Measurements from ENCODE around the gene TEC.
"Not testable (repeated sequence)": the region's sequence is repeated elsewhere in the genome, so short reads cannot be mapped to it uniquely, and the experiment has no call there.

TEC gene

DNA sequence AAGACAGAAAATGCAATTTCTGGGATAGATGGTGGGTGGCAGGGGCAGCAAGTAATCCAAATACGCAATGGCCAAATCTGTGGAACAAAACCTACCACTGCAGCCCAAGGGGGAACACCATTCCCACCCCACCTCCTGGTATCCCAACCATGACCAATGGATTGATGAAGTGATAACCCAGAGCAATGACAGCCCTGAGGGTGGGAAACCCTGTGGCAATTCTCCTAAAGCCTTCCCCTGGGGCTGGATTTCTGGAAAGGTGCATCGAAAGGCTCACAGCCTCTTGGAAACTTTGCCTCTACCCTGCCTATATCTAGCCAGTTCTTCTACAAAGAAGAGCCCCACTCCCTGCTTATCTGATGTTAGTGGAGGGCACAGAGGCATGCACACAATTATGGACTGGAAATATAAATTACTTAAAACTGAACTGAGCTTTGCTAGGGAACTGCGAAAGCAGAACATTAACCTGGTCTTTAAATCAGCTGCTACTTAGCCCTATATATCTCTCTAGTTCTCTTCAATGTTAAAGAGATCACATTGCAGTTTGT is 75.6 kb downstream of the TEC start:
- no peak for DNase-seq

DNA sequence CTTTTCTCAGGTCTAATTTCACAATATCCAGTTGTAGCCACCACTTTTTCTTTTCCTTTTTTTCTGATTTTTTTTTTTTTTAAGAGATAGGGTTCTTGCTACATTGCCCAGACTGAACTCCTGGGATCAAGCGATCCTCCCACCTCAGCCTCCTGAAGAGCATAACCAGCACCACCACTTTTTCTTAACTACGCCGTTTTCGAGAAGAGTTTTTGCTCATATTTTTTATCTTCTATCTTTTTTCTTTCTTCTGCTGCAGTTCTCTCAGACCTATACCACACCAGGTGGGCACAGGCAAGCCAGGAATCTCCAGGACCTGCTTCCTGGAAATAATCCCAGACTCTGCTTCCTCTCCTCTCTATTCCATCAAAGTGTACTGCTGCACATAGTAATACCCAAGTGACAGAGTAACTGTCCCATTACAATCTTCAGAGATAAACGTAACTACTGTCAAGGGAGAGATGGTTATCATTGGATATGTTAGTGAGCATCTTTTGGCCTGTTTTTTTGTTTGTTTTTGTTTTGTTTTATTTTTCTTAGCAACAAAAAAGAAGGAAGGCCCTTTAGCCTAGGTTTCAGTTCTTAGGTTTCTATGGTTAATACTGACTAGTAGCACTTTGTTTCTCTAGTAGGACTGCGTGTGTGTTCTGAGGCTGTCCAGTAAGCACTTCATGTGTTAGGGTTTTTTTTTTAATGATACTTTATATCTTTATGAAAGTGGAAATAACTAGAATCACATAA is 76.4 kb downstream of the TEC start:
- no peak for DNase-seq

DNA sequence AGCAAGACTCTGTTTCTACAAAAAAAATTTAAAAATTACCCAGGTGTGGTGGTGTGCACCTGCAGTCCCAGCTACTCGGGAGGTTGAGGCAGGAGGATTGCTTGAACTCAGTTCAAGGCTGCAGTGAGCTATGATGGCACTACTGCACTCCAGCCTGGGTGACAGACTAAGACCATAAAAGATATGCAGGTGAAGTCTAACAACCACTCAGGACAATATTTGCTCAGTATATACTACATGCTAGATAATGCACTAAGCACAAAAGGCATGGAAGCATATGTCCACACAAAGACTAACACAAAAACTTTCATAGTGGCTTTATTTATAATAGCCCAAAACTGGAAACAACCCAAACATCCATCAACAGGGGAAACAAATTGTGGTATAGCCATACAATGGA is 77.9 kb downstream of the TEC start:
- no peak for DNase-seq

DNA sequence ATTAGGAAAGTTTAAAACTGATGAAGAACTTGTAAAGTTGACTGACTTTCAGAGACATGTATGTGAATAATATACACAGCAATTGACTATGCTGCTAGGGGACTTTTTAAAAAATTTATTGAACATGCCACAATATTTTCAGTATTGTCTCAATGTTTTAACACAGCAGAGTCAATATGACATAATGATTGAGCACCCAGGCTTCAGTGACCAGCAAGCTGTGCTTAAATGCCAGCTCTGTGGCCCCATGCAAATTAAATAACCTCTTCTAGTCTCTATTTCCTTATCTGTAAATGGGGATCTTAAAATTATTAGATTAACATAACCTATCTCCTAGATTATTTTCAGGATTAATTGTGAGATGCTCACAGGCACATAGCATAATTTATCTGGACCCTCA is 78.8 kb downstream of the TEC start:
- no peak for DNase-seq

DNA sequence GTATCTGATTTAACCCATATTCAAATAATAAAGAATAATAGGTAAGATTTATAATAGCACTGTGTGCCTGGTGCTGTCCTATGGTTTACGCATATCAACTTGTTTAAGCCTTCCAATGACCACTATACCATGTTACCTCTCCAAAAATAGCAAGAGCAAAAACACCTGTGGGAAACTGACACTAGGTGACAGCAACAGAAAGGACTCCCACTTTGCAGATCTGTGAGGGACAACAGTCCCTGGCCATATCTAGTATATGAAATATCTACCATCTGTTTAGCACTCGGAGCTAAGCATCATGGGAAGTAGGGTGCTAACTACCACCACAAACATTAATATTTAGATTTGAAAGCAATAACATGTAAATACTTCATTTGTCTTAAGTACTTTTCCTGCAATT is 79.9 kb downstream of the TEC start:
- DNase-seq, result no peak

DNA sequence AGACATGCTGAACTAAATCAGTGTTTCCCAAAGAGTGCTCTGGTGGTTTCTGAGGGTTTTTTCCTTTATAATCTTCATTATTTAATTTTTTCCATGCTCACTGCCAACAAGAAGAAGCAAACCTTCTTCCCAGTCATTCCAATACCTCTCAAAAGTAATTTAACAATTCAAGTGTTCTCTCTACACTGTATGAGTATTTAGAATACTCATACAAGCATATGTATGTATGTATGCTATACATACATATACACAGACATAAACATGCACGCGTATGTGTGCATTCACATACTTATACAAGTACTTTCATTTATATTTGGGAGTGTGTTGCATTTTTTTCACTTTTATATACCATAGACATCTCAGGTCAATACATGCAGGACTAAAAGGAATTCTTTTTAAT is 81.2 kb downstream of the TEC start:
- no peak for DNase-seq

DNA sequence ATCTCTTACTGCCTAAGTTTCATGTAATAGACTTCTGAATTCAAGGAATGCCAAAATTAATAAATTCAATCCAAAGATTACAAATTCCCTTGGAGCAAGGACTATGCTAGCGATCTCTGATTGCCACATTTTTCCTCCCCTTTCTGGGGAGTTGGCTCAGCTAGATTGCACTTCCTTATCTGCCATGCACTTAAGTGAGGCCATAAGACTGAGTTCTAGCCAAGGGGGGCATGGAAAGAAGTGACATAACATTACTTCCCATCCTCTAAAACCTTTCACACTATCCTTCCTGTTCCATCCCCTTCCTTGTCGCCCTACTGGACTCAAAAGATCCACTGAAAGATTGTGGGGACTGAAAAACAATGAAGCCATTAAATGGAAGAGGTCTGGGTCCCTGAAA is 81.8 kb downstream of the TEC start:
- DNase-seq, result no peak

DNA sequence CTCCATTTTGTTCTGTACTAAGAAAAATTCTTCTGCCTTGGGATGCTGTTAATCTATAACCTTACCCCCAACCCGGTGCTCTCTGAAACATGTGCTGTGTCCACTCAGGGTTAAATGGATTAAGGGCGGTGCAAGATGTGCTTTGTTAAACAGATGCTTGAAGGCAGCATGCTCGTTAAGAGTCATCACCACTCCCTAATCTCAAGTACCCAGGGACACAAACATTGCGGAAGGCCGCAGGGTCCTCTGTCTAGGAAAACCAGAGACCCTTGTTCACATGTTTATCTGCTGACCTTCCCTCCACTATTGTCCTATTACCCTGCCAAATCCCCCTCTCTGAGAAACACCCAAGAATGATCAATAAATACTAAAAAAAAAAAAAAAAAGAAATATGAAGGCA is 82.6 kb downstream of the TEC start:
- not testable (repeated sequence) for DNase-seq

DNA sequence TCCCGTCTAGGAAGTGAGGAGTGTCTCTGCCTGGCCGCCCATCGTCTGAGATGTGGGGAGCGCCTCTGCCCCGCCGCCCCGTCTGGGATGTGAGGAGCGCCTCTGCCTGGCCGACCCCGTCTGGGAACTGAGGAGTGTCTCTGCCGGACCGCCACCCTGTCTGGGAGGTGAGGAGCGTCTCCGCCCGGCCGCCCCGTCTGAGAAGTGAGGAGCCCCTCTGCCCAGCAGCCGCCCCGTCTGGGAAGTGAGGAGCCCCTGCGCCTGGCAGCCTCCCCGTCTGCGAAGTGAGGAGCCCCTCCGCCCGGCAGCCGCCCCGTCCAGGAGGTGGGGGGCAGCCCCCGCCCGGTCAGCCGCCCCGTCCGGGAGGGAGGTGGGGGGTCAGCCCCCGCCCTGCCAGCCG is 83.2 kb downstream of the TEC start:
- not testable (repeated sequence) for DNase-seq

DNA sequence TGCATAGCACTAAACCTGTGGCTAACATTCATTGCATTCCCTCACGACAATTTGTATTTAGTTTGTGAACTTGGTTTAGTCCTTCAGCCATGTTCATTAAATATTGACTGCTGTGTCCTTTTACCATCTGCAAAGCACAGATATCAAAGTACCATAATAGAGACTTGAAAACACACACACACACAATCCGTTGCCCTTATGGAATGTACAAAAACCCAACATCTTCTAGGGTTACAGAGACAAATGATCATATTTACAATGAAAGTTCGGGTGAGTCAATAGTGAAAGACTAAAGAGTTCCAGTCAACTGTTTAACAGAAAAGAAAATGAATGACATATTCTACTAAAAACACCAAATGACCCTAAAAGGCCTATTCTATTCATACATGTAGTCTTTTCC is 84.8 kb downstream of the TEC start:
- no peak for DNase-seq

DNA sequence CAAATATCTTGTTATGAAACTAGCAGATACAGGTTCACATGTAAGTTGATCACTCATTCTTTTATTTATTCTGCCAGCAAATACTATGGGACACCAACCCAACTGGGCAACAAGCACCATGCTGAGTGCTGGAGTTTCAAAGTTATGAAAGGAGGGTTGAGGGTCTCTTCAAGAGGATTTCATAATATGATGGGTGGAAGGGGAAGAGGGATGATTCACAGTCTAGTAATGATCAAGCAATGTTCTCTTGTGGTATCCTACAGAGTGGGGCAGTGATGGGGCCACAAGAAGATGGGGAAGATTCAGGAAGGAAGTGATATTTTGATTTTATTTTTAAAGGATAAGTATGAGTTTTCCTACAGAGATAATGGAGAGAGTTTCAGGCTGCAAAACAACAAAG is 89.4 kb downstream of the TEC start:
- DNase-seq, result no peak

DNA sequence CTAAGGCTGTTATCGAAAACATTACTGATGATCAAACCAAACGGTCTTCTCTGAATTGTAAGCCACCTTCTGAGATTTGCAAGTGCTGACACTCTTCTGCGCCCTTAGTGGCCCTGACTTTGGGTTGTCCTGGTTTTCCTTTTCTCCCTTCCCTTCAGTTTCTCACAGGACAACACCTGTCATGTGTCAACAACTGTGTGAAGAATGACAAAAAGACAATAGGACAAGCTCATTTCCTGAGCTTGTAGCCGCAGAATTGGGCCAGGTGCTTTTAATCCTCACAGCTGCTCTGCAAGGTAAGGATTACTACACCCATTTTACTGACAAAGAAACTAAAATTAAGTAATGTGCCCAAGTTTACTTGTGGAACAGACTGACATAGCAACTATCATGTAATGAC is 90.7 kb downstream of the TEC start:
- no peak for DNase-seq

DNA sequence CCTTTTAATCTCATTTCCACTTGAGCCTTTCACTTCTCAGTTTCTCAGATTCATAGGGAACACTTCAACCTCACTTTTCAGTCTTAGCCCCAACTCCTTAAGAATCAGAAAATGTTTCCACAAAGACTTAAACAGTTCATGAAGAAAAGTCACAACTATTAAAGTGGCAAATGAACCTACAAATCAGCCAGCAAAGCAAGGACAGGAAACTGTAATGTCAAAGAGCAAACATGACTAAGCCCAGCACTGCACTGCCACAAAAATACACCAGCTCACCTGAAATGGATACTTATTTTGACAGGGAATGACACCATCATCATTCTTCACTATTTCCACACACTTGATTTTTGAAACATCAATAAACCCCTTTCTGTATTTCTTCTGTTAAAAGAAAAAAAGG is 93.8 kb downstream of the TEC start:
- DNase-seq, result no peak

DNA sequence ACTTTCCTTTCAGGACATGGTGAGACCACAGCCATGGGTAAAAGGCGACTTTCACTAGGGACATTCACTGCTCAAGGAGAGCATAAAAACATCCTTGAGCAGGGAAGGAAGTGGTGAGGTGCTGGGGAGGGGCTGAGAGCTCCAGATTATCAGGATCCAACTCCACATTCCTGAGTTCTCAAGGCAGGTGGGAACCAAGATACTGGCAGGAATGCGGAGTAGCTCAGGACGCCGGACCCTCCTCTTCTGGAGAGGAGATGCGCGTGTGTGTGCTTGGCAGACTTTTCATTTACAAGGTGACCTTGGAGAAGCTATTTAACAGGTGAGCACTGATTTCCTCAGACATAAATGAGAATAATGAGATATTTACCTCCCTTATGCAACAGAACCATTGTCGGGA is 94.3 kb downstream of the TEC start:
- DNase-seq, result no peak

DNA sequence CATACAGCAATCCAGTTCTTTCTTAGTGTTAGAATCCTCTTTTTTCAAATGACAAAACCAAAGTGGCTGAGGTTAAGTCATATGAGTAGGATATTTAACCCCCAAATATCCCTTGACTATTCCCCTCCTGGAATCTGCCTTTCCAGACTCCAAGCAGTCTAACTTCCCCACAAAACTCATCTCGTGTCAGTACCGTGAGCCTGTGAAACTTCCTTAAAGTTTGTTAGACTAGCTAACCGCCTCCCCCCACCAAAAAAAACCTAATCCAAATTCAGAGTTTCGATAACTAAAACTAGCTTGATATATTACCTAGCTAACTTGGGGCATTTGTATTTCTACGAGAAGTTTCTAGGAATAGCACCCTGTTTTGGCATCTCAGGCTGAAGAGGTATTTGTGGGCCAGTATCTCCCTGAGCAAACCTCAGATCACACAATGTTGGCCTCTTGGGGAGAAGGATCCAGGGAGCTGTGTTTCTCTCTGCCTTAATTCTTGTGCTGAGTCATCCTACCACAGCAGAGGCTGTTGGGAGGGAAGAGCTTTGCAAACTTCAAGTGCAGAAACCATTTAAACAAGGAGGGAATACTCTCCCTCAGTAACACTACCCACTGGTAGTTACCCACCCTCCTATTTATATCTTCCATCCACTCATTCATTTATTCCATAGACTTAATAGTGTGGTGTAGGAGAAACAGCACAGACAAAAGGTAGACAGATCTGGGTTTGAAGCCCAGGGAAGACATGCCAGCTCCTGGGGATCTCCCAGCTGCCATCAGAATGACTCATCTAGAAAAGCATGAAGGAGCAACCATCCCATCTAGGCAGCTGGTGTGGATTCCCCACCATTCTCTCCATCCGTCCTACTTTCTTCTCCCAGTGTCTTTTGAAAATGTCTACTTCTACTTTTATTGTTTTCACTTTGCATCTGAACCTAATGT is 96.3 kb downstream of the TEC start:
- DNase-seq, result no peak

DNA sequence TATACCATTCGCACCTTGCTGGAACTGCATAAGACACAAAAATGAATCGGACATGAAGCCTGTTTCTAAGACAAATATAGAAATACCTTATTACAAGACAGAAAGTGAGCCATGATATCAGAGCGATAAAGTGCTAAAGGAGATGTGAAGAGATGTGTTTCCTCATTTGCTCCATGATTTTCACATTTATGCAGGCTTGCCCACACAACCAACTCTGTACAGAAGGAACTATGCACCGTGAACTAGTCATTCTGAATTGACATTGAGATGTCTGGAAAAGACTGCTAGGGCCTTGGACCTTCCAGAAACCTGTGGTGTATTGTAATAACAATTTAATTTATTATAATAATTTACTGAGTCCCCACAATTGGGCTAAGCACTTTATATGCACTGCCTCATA is 97.0 kb downstream of the TEC start:
- DNase-seq, result no peak

DNA sequence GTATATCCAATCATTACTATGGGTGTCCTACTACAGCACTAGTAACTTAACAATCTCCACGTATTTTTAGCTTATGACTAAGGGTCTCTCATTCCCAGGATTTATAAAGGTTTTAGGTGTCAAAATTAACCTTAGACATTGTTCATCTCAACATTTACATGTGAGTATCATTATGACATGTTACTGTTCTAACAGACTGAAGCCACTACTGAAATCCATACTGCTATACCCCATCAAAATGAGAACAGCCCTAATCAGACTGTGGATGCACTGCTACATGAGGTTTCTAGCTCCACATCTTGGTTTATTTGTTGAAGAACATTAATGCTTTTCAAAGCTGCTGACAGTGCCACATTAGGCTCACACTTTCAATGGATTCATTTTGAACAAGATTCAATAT is 100.0 kb downstream of the TEC start:
- no peak for DNase-seq

DNA sequence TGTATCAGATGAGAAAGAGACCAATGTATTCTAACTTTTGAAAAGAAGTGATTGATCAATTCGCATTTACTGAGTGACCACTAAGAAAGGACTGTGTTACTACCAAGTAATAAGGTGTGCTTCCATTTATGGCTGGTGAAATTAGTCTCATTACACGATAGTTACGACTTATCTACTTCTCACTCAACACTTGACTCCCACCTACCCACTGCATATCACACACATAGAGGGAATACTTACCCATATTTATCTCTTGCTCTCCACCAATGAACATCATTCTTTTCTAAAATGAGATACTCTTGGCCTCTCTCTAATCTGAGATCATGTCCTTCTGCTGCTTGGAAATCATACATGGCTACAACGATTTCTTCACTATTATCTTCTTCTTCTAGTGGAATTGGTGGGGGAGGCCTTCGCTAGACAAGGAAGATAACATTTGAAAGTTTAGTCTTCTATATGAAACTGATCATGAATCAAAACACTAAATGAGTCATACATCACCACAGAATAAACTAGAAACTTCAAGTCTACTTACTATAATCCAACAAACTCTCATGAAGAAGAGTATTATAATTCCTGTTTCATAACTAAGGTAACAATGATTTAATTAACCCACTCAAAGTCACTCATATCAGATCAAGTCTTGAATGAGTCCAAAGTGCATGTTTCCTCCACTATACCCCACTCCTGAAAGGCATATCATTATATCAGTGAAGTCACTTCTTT is 101.9 kb downstream of the TEC start:
- no peak for DNase-seq

DNA sequence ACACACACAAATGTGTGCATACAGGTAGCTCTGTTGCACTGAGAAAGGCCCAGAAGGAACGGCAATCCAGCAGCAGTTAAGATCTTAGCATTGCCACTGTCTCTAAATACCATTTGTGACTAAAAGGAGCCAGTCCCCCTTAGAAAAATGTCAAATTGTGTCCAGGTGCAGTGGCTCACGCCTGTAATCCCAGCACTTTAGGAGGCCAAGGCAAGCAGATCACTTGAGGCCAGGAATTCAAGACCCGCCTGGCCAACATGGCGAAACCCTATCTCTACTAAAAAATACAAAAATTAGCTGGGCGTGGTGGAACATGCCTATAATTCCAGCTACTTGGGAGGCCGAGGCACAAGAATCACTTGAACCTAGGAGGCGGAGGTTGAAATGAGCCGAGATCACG is 105.1 kb downstream of the TEC start:
- DNase-seq, result not testable (repeated sequence)

DNA sequence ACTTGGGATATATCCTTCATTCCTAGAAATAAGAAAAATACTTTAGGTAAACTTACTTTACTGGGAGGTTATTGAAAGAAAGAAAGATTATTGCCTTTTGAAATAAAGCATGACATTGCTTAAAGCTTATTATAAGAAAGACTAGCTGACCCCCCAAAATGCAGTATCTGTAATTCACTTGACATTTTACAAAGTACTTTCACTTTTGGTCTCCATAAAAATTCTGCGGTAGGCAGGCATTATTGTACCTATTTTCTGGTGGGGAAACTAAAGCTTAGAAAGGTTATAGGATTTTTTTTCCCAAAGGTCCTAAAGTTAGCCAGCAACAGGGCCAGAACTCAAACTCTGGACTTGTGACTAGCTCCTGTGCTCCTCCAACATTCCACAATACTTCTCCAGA is 105.9 kb downstream of the TEC start:
- DNase-seq, result no peak

DNA sequence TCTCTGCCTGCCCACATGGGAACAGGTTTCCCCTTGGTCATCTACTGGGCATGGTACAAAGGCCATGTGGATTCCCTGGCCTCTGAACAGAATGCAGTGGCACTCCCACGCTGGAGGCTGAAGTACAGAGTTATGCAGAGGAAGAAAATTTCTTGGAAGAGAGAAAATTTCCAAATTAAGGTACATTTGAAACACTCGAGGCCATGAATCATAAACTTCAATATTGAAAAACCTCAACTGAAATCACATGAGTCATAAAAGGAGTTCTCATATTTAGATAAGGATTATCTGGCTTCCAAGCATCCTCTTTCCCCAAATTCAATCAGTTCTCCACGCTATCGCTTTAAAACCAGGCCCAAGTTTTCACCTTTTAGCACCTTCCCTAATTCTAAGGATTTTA is 107.5 kb downstream of the TEC start:
- no peak for DNase-seq

DNA sequence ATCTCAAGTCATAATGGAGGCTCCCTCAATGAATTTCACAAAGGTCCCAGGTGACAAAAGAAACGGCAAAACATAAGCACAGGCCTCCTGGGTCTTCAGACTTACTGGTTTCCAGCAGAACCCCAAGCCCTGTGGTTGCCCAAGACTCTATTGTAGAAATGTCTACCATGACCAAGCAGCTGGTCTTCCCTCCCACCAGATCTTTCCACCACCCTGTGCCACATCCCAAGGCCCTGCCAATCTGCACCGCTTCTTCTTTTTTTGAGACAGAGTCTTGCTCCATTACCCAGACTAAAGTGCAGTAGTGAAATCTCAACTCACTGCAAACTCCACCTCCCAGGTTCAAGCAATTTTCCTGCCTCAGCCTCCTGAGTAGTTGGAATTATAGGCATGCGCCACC is 112.4 kb downstream of the TEC start:
- no peak for DNase-seq

DNA sequence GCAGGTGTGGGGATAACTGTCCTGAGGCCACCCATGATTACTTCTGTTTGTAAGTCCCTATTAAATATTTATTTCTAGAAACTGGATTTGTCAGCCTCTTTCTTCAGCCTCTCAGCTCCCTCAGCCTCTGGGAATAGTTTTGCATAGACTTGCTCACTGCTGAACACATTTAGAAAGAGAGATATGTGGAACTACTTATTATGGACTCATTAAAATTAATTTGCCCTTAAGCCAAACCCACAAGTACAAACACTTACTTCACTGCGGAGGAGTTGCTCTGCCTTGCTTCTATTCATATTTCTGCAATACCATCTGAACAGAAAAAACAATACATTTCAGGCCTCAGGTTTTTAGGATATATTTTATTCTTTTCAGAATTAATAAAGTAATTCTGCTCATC is 113.2 kb downstream of the TEC start:
- DNase-seq, result no peak
